HUES48 (cell line): ENCODE measurements around the gene STIM1.
"Not testable (repeated sequence)": the region's sequence is repeated elsewhere in the genome, so short reads cannot be mapped to it uniquely, and the experiment has no call there.

Experiments used
- H3K27ac ChIP-seq: one replicate; pipeline ENCODE4 v1.7.0; 2013; ENCODE audit warnings: low read depth, low read length, inconsistent platforms
- H3K27me3 ChIP-seq: 2 replicates; pipeline ENCODE4 v1.6.1; 2013; ENCODE audit warnings: mild to moderate bottlenecking, low read length; ENCODE audit not compliant: control insufficient read depth, insufficient read depth
- H3K36me3 ChIP-seq: 2 replicates; pipeline ENCODE4 v1.6.1; 2013; ENCODE audit warnings: low read length; ENCODE audit not compliant: control insufficient read depth, insufficient read depth
- H3K4me1 ChIP-seq: 2 replicates; pipeline ENCODE4 v1.6.1; 2013; ENCODE audit warnings: mild to moderate bottlenecking, low read length; ENCODE audit not compliant: control insufficient read depth, insufficient read depth
- H3K4me3 ChIP-seq: 2 replicates; pipeline ENCODE4 v1.5.1; 2013; ENCODE audit warnings: mild to moderate bottlenecking, low read depth, low read length
- H3K9ac ChIP-seq: 2 replicates; pipeline ENCODE4 v1.6.1; 2013; ENCODE audit warnings: mild to moderate bottlenecking, low read depth, low read length, moderate library complexity
- H3K9me3 ChIP-seq: 2 replicates; pipeline ENCODE4 v1.6.1; 2013; ENCODE audit warnings: low read length; ENCODE audit not compliant: control insufficient read depth, insufficient read depth

The STIM1 gene

DNA sequence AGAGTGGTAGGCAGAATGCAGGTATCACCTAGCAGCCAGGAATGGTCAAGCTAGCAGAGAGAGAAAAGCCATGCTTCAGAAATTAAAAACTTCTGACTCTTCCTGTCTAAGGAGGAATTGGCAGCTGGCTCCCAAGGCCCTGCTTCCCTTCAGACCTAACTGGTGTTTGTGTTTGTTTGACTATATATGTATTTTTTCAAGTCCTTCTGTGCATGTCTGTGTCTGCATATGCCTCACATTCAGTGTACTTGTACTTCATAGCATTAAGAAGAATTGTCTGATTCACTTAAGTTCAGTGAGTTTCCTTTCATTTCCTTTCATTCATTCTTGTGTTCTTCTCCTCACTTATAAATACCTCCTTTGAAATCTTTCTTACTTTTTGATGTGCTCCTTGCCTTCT, 130.2 kb downstream of the STIM1 start:
- H3K36me3 ChIP-seq: no peaks in the 10 kb centered on the region
- no peak overlapping the region for H3K4me3 ChIP-seq
- H3K9ac ChIP-seq: no peak overlapping the region
- H3K27me3 ChIP-seq: no peaks in the 10 kb centered on the region
- H3K27ac ChIP-seq: no peak overlapping the region
- no peaks in the 10 kb centered on the region for H3K9me3 ChIP-seq
- H3K4me1 ChIP-seq: no peaks in the 10 kb centered on the region

DNA sequence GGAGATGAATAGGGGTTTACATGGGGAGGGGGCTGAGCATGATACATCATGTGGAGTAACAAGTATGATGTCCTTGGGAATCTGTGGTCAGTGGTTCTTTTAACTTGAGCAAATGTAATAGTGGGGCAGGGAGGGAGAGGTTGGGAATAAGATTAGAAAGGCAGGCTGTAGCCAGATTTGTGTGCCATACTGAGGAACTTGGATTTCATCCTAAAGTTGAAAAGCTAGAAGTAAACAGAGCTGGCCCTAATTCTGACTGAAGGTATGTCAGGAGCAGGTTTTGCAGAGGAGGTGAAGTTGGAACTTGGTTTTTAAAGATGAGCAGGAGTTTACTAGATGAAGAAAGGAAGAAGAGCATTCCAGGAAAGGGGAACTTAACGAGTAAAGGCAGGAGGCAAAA, 130.8 kb downstream of the STIM1 start:
- Histone ChIP-seq H3K4me3 (no peak overlapping the region), H3K9ac (no peak overlapping the region), H3K36me3 (no peaks in the 10 kb centered on the region), H3K27me3 (no peaks in the 10 kb centered on the region), H3K27ac (no peak overlapping the region), H3K4me1 (no peaks in the 10 kb centered on the region), H3K9me3 (no peaks in the 10 kb centered on the region)

DNA sequence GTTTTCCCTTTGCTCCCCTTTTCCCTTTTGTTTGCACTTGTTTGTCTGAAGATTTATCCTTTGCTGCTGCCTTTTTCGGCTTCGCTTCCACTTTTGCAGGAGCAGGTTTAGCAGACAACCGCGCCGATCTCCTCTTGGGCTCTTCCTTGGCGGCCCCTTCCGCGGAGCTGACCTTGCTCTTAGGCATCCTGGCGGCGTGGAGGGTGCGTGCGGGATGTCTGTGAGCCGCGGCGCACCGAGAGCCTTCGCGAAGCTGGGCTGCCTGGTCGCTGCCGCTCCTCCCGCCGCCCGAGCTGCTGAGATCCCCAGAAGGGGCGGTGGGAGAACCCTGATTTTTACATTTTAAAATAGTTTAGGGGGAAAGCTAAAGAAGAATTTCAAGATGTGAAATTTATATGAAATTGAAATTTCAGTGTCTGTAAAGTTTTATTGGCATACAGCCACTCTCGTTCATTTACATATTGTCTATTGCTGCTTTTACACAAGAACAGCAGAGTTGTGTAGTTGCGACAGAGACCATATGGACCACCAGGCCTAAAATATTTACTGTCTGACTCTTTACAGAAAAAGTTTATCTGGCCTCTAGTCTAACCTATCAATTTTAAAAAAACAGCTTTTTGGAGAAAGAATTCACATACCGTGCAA, 133.9 kb downstream of the STIM1 start:
- Histone ChIP-seq H3K27ac (no peak overlapping the region), H3K4me1 (no peaks in the 10 kb centered on the region), H3K9me3 (peaks cover 6% of the 10 kb centered on the region; the same call in 1 of the 2 replicates), H3K36me3 (no peaks in the 10 kb centered on the region), H3K9ac (no peak overlapping the region), H3K4me3 (peak overlapping the region; percentile 36; the same call in 1 of the 2 replicates), H3K27me3 (no peaks in the 10 kb centered on the region)

DNA sequence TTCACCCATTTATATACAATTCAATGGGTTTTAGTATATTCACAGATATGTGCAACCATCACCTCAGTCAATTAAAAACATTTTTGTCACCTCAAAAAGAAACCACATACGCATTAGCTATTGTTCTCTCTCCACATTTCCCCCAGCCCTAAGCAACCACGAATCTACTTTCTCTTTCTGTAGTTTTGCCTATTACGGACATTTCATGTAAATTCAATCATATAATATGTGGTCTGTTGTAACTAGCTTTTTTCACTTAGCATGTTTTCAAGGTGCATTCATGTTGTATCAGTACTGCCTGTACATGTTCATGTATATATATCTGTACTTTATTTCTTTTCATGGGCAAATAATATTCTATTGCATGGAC, 134.4 kb downstream of the STIM1 start:
- no peak overlapping the region for H3K9ac ChIP-seq
- no peak overlapping the region for H3K27ac ChIP-seq
- no peak overlapping the region for H3K4me3 ChIP-seq

DNA sequence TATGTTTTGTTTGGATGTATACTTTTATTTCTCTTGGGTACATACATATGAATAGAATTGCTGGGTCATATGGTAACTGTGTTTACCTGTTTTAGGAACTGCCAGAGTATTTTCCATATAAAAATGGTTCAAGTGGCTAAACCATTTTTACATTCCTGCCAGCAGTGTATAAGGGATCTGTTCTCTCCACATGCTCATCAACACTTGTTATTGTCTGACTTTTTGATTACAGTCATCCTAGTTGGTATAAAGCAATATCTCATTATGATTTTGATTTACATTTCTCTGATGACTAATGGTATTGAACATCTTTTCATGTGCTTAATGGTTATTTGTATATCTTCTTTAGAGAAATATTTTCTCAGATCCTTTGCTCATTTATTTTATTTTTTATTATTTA, 134.9 kb downstream of the STIM1 start:
- peaks cover 14% of the 10 kb centered on the region for H3K9me3 ChIP-seq
- H3K4me3 ChIP-seq: no peak overlapping the region
- no peaks in the 10 kb centered on the region for H3K4me1 ChIP-seq
- H3K27ac ChIP-seq: no peak overlapping the region
- H3K9ac ChIP-seq: no peak overlapping the region
- no peaks in the 10 kb centered on the region for H3K27me3 ChIP-seq
- no peaks in the 10 kb centered on the region for H3K36me3 ChIP-seq

More for the DNA sequence above, 134.4 kb downstream of the STIM1 start:
- H3K4me1 ChIP-seq: no peaks in the 10 kb centered on the region
- no peaks in the 10 kb centered on the region for H3K36me3 ChIP-seq
- peaks cover 9% of the 10 kb centered on the region for H3K9me3 ChIP-seq
- no peaks in the 10 kb centered on the region for H3K27me3 ChIP-seq

DNA sequence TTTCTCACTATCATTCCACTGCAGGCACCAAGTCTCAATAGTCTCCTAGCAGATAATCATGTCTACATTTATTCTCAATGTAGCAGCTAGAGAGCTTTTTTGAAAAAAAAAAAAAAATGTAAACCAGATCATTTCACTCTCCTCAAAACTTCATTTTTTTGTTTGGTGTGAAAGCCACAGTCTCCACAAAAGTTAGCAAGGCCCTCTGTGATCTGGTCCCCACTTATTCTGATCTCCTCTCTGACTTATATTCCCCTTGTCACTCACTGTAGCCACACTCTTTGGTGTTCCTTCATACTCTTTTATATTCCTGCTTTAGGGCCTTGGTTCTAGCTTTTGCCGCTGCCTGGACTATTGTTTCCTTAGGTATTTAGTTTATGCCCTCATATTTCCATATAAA, 137.5 kb downstream of the STIM1 start:
- Histone ChIP-seq H3K27me3 (no peaks in the 10 kb centered on the region), H3K4me1 (no peaks in the 10 kb centered on the region), H3K9me3 (peaks cover 14% of the 10 kb centered on the region), H3K36me3 (no peaks in the 10 kb centered on the region), H3K4me3 (no peak overlapping the region), H3K27ac (no peak overlapping the region), H3K9ac (no peak overlapping the region)

DNA sequence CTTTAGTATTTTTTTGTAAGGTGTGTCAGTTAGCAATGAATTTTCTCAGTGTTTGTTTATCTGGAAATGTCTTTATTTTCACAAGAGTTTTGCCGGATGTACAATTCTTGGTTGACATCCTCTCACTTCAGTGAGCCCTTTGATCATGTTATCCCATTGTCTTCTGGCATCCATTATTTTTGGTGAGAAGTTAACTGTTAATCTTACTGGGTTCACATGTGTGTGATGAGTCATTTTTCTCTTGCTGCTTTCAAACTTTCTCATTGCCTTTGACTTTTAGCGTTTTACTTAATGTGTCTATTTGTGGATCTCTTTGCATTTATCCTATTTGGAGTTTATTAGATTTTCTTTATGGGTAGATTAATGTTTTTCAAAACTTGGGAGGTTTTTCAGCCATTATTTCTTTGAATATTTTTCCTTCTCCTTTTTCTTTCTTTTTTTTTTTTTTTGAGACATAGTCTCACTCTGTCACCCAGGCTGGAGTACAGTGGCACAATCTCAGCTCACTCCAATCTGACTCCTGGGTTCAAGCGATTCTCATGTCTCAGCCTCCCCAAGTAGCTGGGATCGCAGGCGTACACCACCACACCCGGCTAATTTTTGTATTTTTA, 138.7 kb downstream of the STIM1 start:
- Histone ChIP-seq H3K4me1 (no peaks in the 10 kb centered on the region), H3K27ac (no peak overlapping the region), H3K27me3 (no peaks in the 10 kb centered on the region), H3K9ac (no peak overlapping the region), H3K4me3 (no peak overlapping the region), H3K9me3 (peaks cover 20% of the 10 kb centered on the region), H3K36me3 (no peaks in the 10 kb centered on the region)

DNA sequence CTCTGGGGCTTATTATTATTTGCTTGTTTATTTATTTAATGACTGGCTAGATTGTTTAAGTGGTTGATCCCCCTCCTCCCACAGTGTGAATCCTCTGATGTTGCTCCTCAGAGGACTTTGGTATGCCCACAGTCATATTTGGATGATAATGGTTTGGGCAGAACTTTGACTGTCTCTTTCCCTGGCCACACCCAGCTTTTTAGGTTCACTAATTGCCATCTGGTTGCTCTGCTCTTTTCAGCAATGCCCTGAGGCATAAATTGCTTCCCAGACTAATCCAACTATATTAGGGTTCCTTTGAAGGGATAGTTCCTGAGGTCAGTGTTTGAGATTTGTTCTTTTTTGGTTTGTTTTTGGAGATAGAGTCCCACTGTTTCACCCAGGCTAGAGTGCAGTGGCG, 139.8 kb downstream of the STIM1 start:
- no peaks in the 10 kb centered on the region for H3K27me3 ChIP-seq

DNA sequence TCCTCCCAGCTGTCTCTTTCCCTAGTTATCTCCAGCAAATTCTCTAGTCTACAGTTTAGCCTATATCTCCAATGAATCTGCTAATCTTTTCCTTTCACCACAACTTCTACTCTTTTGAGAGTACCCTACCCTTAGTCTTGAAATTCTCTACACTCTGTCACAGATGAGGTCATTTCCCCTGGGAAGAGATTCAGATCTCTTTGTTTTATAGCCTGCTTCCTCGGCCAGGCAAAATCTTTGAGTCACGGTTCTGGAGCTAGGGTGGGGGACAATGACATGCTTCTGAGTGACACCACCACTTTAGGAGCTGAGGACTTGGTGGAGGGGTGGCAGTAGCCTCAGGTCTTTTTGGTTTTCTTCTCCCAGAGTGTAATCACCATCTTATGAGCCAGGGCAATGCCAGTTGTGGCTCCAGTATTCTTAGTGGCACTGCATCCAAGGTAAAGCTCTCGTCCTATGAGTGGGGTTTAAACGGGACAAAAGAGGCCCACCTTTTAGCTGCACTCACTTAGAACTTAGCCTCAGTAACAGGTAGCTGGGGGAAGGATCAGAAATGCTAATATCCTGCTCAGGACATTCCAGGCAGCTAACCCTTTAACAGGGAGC, 140.6 kb downstream of the STIM1 start:
- Histone ChIP-seq H3K9me3 (peaks cover 25% of the 10 kb centered on the region), H3K36me3 (no peaks in the 10 kb centered on the region), H3K27me3 (no peaks in the 10 kb centered on the region), H3K4me3 (no peak overlapping the region), H3K9ac (no peak overlapping the region), H3K27ac (no peak overlapping the region), H3K4me1 (no peaks in the 10 kb centered on the region)

More for the DNA sequence above, 139.8 kb downstream of the STIM1 start:
- Histone ChIP-seq H3K9me3 (peaks cover 25% of the 10 kb centered on the region), H3K27ac (no peak overlapping the region), H3K4me1 (no peaks in the 10 kb centered on the region), H3K9ac (no peak overlapping the region), H3K36me3 (no peaks in the 10 kb centered on the region), H3K4me3 (no peak overlapping the region)

DNA sequence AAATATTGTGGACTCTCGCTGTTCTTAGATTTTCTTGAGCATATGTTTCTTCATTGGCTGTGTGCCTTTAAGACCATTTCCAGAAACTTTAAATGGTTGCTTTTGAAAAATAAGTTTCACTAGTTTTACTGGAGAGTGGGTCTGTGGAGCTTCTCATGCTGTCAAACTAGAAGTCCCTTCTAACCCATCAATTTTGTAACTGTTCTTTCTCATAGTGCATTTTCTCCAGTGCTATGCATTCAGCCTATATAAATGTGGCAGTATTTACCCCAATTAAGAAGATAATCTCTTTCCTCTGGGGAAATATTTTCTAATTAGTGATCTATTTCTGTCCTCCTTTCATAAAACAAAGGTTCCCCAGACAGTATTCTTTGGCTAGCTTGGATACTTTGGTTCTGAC, 141.2 kb downstream of the STIM1 start:
- Histone ChIP-seq H3K27ac (no peak overlapping the region), H3K4me3 (no peak overlapping the region), H3K4me1 (no peaks in the 10 kb centered on the region), H3K36me3 (no peaks in the 10 kb centered on the region), H3K27me3 (no peaks in the 10 kb centered on the region), H3K9ac (no peak overlapping the region), H3K9me3 (peaks cover 25% of the 10 kb centered on the region)

DNA sequence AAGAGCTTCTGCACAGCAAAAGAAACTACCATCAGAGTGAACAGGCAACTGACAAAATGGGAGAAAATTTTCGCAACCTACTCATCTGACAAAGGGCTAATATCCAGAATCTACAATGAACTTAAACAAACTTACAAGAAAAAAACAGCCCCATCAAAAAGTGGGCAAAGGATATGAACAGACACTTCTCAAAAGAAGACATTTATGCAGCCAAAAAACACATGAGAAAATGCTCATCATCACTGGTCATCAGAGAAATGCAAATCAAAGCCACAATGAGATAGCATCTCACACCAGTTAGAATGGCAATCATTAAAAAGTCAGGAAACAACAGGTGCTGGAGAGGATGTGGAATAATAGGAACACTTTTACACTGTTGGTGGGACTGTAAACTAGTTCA, 149.3 kb downstream of the STIM1 start:
- H3K27me3 ChIP-seq, H3K9ac ChIP-seq, H3K4me1 ChIP-seq, H3K9me3 ChIP-seq, H3K36me3 ChIP-seq, H3K4me3 ChIP-seq, H3K27ac ChIP-seq: not testable (repeated sequence)
